Kidney tubule cell (primary cell): ENCODE data around the gene LYG2.
"Not testable (repeated sequence)": the region's sequence is repeated elsewhere in the genome, so short reads cannot be mapped to it uniquely, and the experiment has no call there.

ENCODE experiments used
- DNase-seq: peaks from one replicate; pipeline ENCODE4 v3.0.0-alpha.2; 2018; ENCODE audit warnings: low spot score

The LYG2 gene

GRCh38 chr2:99201959-99202678 lies 53.3 kb downstream of the LYG2 start:
- DNase-seq = no peak

- no peak for DNase-seq
Measured at GRCh38 chr2:99200076-99200800, 55.2 kb downstream of the LYG2 start.

GRCh38 chr2:99198103-99198841 lies 57.2 kb downstream of the LYG2 start:
- DNase-seq = no peak

- DNase-seq = not testable (repeated sequence)
Measured at GRCh38 chr2:99192364-99192763, 63.1 kb downstream of the LYG2 start.
